ENCODE data around the gene SLAMF7.
"Not testable (repeated sequence)": the region's sequence is repeated elsewhere in the genome, so short reads cannot be mapped to it uniquely, and the experiment has no call there.

Gene SLAMF7

GRCh38 chr1:160721473-160721872, 17.6 kb upstream of the SLAMF7 start:
- FAIRE-seq = no peak

- FAIRE-seq = no peak
These were observed 16.3 kb upstream of the SLAMF7 start for GRCh38 chr1:160722726-160723125.

- no peak for FAIRE-seq
These were observed 15.7 kb upstream of the SLAMF7 start for GRCh38 chr1:160723332-160723731.

- no peak for FAIRE-seq
These were observed 14.4 kb upstream of the SLAMF7 start for GRCh38 chr1:160724465-160725242.

GRCh38 chr1:160726114-160726497, 12.9 kb upstream of the SLAMF7 start:
- no peak for FAIRE-seq

- FAIRE-seq = no peak
These were observed 12.3 kb upstream of the SLAMF7 start for GRCh38 chr1:160726498-160727315.

GRCh38 chr1:160727316-160727640, 11.8 kb upstream of the SLAMF7 start:
- FAIRE-seq = no peak

- not testable (repeated sequence) for FAIRE-seq
These were observed 7.5 kb upstream of the SLAMF7 start for GRCh38 chr1:160731564-160731963.

- no peak for FAIRE-seq
These were observed 7.1 kb upstream of the SLAMF7 start for GRCh38 chr1:160731990-160732389.

GRCh38 chr1:160733898-160734297, 5.1 kb upstream of the SLAMF7 start:
- FAIRE-seq = no peak

- no peak for FAIRE-seq
These were observed 4.7 kb upstream of the SLAMF7 start for GRCh38 chr1:160734301-160734700.

GRCh38 chr1:160738271-160738670, 776 bp upstream of the SLAMF7 start:
- FAIRE-seq = no peak

GRCh38 chr1:160740133-160740688, 1.2 kb downstream of the SLAMF7 start:
- FAIRE-seq = no peak

GRCh38 chr1:160741092-160741501, 2.0 kb downstream of the SLAMF7 start:
- FAIRE-seq = no peak

GRCh38 chr1:160741612-160742348, 2.7 kb downstream of the SLAMF7 start:
- no peak for FAIRE-seq

- FAIRE-seq = no peak
These were observed 3.5 kb downstream of the SLAMF7 start for GRCh38 chr1:160742428-160743127.

GRCh38 chr1:160743266-160743665, 4.2 kb downstream of the SLAMF7 start:
- FAIRE-seq = no peak

- FAIRE-seq = no peak
These were observed 5.3 kb downstream of the SLAMF7 start for GRCh38 chr1:160744199-160744851.

- FAIRE-seq = no peak
These were observed 5.9 kb downstream of the SLAMF7 start for GRCh38 chr1:160744852-160745520.

- no peak for FAIRE-seq
These were observed 6.5 kb downstream of the SLAMF7 start for GRCh38 chr1:160745551-160745950.

- FAIRE-seq = no peak
These were observed 7.9 kb downstream of the SLAMF7 start for GRCh38 chr1:160746836-160747500.
